SKM-1 treated with dmso at 0.1 percent for 144 hours (cell line): ENCODE results near the gene TOMT.
A peak's percentile ranks its signal among the peaks of the same experiment; 100 is the strongest.

Experiments used
- DNase-seq: peaks from one replicate; lab custom pipeline; 2025; ENCODE audit not compliant: unreplicated experiment; lab: John Stamatoyannopoulos, UW

Gene TOMT

DNA sequence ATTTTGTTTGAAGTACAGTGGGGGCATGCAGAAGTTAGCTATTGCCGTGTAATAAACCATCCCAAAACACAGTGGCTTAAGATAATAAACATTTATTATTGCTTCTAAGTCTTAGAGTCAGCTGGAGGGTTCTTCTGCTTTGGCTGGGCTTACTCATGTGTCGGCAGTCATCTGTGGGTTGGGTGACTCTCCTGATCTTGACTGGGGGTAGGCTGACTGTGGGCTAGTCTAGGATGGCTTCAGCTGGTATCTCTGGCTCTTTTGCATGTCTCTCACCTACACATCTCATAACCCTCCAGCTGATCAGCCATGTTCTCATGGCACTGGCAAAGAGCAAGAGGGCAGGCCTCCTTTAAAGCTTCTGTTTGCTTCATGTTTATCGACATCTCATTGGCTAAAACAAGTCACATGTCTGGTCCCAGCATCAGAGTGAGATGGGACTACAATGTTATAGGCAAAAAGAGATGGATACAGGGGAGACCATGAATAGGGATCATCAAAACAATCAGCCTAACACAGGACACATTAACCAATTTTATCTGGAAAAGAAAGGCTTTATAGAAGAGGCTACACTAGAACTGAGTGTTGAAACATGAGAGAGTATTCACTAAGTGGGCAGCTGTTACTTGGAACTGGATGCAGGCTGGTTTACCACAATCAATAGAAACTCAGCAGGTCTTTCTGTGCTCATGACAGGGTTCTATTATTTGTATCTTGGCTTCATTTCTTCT is 19.9 kb upstream of the TOMT start:
- DNase-seq = no peak

DNA sequence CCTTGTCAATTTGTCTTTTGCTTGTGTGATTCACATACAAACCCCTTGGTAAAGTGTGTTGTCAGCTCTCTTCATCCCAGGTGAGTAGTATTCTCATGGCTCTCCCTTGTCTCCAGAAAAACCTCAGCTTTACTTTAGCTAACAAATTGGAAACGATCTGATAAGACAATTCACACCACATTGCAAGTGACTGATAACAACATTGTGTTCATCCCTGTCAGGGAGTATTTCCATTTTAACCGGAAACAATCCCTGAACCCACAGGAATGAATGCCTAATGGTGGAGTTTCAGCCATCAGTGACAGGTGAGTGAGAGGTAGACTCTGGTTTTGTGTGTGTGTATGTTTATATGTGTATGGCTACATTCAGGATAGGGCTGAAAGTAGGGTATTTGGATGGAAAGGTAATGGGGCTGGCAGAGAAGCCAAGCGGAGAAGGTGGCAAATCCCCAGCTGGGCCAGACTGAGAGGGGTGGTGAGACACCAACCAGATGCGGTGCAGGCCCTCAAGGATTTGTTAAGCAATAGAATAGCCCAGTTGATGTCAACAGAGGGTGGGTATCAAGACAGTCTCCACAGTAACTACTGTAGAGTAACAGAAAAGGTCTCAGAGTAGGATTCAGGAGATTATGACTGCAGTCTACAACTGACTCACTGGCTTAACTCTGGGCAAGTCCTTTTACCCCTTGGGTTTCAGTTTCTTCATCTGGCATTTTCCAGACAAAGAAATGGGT is 17.5 kb upstream of the TOMT start:
- DNase-seq = no peak

DNA sequence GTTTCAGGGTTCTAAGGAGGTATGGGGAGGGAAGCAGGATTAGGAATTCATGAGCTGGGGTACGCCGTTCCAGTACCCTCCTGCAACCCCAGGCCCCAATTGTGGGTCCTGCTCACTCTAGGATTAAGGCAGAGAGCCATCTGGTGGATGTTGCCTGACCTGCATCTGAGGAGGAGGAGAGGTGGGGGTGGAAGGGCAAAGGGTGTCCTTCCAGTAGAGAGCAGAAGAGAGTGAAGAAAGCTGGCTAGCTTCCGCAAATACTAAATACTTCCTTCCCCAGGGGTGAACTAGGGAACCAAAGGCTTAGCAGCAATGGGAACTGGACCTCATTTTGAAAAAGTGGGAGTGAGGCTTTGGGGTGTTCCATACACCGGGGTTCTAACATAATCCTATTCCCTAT is 14.4 kb upstream of the TOMT start:
- DNase-seq = peak; percentile 98

DNA sequence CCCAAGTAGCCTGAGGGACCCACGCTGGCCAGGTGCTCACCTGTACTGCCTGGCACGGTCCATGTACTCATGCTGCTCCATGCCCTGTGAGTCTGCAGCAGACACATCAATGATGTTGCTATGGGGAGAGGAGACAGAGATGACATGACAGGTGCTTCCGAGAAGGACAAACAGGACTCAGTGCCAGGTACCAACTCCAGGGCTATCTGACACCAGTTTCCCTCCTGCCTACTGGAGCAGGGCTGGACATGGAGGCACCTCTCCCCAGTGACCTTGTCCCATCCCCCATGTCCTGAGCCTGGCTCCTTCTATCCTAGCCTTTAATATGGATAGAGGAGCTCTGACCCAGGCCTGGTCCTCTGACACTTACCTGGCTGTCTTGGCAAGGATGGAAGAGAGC is 7.0 kb upstream of the TOMT start:
- no peak for DNase-seq

DNA sequence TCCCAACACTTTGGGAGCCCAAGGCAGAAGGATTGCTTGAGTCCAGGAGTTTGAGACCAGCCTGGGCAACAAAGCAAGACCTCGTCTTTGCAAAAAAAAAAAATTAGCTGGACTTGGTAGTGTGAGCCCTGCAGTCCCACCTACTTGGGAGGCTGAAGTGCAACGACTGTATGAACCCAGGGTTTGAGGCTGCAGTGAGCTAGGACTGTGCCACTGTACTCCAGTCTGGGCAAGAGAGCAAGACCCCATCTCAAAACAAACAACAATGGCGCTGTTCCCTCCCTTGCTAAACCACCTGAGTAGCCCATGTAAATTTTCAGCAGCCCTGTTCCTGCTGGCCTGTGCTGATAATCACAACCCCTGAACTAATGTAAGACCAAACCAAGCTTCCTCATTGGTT is 5.7 kb upstream of the TOMT start:
- no peak for DNase-seq

DNA sequence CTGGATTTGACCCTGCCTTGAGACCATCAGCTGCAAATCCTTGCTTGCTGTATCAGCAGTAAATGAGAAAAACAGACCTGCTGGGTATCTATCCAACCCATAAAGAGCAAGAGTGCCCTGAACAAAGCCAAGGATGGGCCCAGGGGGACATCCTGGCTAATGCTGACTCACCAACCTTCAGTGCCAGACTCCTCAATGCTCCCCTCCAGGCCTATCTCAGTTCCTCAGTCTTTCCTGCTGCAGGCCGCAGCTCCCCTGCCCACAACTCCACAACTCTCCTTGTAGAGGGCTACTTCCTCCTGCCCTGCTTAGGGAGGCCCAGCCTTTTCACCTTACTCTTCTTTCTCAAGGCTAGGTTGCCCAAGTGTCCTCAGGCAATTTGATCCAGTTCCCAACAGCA is 5.3 kb upstream of the TOMT start:
- DNase-seq = peak; percentile 98

DNA sequence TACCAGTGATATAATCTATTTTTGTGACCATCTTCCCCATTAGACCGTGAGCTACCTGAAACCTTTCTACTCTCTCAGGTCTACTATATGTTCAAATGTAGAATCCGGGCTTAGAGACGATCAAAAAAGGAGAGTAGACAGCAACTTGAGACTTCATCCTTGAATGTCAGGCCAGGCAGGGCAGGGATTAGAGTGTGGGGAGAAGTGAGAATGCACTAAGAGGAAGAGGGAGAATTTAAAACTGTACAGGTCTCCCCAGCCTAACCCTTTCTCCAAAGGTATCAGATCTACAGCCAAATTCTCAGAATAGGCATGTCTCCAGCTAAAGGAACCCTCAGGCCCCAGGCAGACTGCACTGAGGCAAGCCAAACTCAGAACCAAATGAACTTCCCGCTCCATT is 3.6 kb upstream of the TOMT start:
- no peak for DNase-seq

DNA sequence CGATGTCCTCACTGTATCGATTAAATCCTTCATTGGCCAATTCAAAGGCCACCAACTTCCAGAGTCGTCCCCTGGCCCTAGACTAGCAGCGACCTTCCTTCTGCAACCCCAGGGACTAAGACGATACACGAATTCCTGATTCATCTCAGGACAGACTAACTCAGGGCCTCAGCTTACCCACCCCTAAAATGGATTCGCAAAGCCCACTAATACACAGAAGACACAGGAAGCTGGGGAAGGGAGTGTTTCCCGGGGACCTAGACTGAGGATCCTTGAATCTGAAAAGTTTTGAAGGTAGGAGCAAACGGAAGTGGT is 3.1 kb upstream of the TOMT start:
- no peak for DNase-seq

DNA sequence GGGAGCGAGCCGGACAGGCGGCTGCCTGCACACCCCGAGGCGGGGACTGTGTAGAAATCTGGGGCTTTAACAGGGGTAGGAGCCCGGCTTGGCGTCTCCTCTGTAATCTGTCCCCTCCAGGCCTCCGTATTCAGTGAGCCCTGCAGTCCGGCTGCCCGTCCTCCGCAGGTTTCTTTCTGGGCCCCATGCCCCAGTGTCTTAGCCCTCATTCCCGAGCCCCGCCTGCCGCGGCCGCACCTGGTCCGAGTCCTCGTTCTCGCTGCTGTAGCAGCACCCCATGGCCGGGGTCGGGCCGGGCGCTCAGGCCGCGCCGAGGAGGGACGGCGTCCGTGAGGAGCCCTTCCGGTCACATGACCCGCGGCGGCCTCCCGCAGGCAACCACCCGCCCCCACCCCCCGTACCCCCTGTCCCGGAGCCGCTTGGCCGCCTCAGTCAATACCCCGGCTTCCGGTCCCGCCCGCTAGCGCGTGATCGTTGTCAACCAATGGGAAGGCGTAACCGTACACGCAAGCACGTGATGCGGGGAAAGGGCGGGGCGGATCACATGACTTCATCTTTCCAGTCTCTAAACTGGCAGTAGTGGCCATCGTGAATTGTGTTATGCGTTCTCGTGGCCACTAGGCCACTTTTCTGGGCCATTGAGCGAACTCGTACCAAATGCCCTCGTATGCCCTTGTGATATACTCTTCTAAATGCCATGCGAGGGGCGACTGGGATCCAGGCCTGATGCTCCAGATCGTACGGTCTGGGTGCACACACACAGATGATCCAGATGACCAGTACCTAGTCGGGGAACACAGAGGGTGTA is 2.6 kb upstream of the TOMT start, which contains the start of gene LAMTOR1:
TSS of gene LAMTOR1 (minus strand) at position 352 of the 808 bp plus-strand sequence. CDS start at position 279, 73 bp downstream.
- peak; percentile 93 for DNase-seq

DNA sequence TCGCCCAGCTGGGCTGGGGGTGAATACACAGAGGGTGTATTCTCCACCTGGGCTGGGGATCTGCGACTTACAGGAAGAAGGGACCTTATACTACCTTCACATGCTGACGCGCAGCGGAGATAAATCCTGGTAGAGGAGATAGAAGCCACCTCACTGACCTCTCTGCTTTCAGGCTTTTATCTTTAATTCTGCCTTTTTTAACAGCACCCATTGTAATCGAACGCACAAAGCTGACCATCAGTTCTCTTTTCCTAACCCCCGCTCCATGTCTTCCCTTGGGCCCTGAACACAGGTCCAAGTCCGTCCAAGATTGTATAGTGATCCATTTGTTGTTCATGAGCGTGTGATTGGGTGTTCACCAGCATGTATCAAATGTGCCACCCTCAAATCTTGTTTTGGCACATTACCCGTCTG is 2.0 kb upstream of the TOMT start:
- no peak for DNase-seq

DNA sequence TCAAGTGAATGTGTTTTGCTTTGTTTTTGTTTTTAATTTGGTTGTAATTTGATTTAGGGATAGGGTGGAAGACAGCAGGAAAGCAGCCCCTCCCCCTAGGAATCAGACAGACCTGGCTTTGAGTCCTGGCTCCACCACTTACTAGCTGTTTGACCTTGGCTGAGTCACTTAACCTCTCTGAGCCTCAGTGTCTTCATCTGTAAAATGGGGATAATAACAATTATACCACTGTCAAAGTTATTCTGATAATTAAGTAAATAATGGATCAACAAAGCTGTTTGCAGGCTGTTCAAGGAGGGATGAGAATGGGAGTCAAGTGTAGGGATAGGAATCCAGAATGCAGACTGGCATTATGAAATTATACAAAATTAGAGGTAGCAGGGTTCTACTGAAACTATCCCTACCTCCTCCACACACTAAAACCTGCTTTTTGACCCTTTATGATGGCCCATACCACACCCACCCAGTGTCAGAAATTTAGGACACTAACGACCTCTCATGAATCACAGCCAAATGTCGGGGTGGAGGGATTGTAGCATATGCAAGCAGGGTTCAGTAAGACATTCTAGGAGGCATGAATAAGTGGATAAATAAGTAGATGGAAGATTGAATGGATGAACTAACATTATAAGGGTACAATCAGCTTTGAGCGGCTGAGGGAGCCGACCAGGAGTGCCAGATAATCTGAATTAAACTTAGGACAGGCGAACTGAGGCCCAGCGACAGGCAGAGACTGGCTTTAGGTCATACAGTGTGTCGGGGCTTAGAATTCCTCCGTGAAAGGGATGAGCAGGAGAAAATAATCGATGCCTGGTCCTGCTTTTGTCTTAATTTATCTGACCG is 5.8 kb downstream of the TOMT start:
- DNase-seq = no peak

DNA sequence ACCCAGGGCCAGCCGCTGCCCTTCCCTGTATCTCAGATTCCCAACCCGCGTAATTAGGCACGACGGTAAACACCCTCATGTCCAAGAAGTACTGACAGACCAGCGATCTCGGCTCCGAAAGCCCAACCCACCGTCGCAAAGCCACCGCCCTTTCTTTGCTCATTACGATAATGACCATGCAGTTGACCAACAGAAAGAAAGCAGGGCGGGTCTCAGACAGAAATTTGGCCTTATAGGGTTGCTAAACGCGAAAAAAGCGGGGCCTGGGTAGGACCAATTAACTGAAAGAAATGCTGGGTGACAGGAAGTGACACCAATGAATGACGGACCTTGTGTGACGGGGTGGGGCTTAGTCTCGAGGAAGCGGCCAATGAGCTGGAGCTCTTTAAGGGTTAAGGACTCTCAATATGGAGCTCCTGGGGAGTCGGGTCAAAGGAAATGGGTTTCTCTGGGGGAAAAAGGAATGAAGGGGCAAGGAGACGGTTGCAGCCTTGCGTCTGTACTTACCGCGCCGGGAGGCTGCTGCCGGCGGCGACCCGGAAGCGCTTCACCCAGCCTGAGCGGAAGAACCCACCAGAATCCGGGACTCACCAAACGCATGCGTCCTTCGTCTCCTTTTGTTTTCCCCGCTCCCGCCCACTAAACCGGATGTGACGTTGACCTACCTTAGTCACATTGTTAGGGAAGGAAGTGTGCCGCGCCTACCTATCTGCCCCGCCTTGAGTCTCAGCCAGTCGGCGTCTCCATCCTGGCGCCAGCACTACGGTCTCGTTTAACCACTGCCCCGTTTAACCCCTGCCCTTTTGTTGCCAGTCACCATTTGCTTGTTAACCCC is 6.6 kb downstream of the TOMT start, which contains the start of gene ANAPC15:
TSS of gene ANAPC15 (minus strand) at position 553 of the 835 bp plus-strand sequence. CDS start 1,419 bp downstream, outside the sequence.
- peak; percentile 99 for DNase-seq

DNA sequence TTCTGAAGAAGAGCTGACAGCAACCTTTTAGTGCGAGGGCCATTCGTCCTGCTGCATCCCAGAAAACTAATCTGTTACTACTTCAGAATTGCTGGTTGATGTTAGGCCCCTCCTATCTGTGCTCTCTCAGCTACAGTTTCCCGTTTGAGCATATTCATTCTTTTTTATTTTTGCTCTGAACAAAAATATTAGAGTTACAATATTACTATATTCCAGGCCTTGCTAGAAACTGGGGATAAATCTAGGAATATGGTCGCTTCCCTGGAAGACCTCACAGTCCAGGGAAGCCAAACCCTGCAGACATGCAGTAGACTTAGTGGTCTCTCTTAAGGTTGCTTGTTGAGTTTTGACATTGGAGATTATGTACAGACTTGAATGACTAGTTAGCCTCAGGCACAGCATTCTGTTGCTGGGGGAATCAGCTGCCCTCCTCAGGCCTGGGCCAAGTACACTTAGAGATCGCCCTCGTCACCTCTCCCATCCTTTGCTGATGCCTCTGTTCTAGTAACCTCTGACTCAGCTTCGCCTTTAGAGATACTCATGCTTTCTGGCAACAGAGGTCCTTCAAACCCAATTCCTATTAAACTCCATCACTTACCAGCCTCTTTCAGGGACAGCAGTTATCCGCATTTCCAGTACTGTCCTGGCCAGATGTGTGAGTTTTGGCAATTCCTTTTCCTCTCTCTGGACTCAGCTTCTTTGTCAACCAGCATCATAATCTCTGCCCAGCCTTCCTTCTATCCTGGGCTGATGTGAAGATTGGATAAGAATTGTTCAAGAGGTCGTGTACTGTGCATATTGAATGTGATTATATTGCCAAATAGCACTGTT is 7.5 kb downstream of the TOMT start:
- no peak for DNase-seq

DNA sequence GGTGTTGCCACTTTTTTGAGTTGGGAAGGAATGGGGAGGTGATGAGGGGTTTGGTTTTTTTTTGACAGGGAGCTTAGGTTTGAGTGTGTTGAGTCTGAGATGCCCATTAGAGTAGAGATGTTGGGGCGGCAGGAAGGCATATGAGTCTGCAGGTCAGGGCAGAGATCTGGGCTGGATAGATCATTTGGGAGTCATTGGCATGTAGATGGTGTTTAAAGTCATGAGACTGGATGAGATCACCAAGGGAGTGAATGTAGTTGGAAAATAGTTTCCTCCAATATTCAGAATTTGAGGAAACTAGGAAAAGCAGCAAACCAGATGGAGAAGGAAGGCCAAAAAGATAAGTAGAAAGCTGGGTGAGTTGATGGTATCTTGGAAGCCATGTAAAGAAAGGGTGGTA is 8.8 kb downstream of the TOMT start:
- DNase-seq = no peak

DNA sequence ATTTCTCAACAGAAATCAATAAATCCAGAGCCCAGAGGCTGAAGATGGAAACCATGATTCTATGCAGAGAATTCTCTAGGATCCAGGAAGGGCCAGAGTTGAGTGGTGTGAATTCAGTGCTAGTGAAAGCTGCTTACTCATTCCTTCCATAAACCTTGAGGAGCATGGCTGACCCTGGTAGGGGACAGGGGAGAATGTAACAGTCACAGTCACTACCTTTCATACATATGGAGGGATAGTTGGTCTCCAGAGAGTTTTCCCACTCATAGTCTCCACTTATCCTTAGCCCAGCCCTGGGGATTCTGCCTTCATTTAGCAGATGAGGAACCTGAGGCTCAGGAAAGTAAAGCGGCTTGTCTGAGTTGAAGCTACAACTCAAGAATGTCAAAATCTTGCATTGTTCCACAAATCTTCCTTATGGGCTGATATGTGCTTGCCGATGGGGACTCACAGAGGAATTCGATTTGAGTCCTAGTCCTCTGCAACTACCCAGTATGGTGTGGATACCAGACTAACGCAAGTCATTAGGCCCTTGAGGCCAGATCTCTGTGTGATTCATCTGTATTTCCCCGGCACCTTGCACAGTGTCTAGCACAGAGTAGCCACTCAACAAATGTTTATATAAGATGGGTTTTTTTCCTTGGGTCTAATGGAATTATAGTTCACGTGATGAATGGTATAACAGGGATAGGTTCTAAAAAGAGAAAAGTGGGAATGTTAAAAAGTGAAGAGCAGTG is 10.5 kb downstream of the TOMT start:
- DNase-seq = no peak

DNA sequence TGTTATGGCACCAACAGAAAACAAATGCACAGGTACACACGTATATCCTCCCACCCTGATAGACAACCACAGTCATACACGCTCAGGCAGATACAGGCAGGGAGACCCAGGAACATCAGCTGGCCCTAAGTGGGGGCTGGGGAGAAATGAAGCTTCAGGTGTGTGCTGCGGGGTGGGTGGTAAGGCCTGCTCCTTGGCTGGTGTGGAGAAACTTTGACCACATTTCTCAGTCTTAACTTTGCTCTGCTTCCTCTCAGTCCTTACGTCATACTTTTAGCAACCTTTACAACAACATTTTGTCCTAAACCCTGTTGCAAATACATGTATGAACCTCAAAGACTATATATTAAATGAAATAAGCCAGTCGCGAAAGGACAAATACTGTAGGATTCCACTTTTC is 13.5 kb downstream of the TOMT start:
- DNase-seq = peak; percentile 59

DNA sequence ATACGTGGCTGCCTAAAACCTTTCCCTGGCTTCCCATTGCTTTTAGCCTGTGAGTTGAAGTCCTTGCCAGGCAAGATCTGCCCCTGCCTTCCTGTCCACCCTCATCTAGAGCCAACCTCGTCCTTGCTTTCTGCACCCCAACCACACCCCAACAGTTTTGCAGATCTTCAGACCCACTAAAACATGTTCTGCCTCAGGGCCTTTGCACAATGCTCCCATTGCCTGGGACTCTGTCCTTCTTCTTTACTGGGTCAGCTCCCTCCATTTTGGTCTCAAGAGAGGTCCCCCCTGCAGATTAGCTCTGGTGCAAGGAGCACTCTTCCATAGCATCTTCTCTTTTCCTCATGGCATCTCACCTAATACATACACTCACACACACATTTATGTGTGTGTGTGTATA is 15.2 kb downstream of the TOMT start:
- DNase-seq = no peak

DNA sequence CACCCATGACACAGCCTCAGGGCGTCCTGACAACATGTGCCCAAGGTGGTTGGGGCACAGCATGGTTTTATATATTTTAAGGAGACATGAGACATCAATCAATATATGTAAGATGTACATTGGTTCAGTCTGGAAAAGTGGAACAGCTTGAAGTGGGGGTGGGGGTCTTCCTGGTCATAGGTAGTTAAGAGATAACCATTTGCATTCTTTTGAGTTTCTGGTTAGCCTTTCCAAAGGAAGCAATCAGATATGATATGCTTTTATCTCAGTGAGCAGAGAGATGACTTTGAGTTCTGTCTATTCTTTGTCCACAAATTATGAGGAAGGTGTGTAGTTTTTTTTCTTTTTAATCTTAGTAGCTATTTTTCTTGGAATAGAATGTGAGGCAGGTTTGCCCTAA is 16.9 kb downstream of the TOMT start:
- DNase-seq = no peak
